ENCODE measurements around the gene NUTM2A. TPM values are rescaled to one million over a fixed set of nuclear protein-coding genes. Genes with fewer than 3 reads are reported as not detected.
"Not testable (repeated sequence)": the region's sequence is repeated elsewhere in the genome, so short reads cannot be mapped to it uniquely, and the experiment has no call there.

NUTM2A gene
- total RNA-seq, 1 donor from 2014 or later: 1.1 TPM

- DNase-seq (ENCODE audit: low spot score): not testable (repeated sequence)
Measured at GRCh38 chr10:87248818-87249353, 23.6 kb downstream of the NUTM2A start.

GRCh38 chr10:87280749-87281392, 55.6 kb downstream of the NUTM2A start:
- not testable (repeated sequence) for DNase-seq (ENCODE audit: low spot score)

Other genes starting within 250 kb of the NUTM2A start
- gene FAM25A, start 205.2 kb upstream of the NUTM2A start, total RNA-seq: not detected
- gene GLUD1, start 130.6 kb upstream of the NUTM2A start, total RNA-seq: 127 TPM
- gene SHLD2, start 130.2 kb upstream of the NUTM2A start, total RNA-seq: 33.0 TPM
- 2.1 TPM for gene NUTM2D, start 132.3 kb downstream of the NUTM2A start, total RNA-seq

All from mesenteric fat pad (tissue), 1 donor.